Measurements from ENCODE around the gene LAMB3.

DNA sequence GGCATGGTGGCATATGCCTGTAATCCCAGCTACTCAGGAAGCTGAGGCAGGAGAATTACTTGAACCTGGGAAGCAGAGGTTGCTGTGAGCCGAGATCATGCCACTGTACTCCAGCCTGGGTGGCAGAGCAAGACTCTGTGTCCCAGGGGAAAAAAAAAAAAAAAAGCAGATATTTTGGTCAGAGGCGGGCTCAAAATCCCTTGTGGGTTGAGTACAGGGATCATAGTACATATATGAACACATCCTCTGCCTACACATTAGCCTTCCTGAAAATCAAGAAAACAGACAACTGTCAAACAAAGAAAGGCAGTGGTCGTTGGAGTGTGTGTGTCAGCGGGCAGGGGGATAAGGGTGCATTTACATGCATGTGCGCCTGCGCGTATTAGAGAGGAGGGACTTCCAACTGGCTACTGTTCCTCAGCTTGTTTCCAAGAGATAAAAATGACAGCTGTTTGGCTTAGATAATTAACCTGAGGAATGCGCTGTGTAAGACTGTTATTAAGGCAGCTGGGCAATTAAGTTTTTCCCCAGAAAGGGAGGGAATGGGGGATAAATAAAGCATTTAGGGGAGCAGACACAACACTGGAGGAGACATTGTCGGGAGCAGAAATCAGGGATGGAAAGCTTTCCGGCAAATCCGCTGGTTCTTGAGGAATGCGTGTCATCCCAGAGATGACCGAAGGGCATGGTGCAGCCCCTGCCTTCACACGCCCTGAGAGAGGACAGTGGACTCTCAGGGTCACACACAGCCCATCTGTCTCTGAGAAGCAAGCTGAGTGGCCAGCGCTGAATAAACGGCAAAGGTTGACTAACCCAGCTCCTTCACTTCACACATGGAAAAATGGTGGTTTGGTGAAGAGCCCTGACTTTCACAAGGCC lies 6.4 kb downstream of the LAMB3 start:
- TF ChIP-seq POLR2A (IDR thresholded peaks at IDR 0.05; ENCODE audit: low read depth, low read length) (no peak), POLR2AphosphoS5 (IDR thresholded peaks at IDR 0.05; ENCODE audit: low read depth, low read length) (no peak), PAX5 (IDR thresholded peaks at IDR 0.05; ENCODE audit: insufficient read depth, low read length, severe bottlenecking) (no peak), TAF1 (IDR thresholded peaks at IDR 0.05; ENCODE audit: low read depth, low read length) (no peak)
